Kidney epithelial cell (primary cell): ENCODE results near the gene PPP1R7. TPM values are rescaled to one million over a fixed set of nuclear protein-coding genes. Genes with fewer than 3 reads are reported as not detected.

Experiments used
- DNase-seq: peaks from one replicate; pipeline ENCODE4 v3.0.0-alpha.2; 2010; ENCODE audit warnings: low read depth
- H3K27me3 ChIP-seq: 2 replicates; pipeline ENCODE4 v1.6.0; 2011; ENCODE audit warnings: low read length; ENCODE audit not compliant: control insufficient read depth, insufficient read depth
- H3K36me3 ChIP-seq: 2 replicates; pipeline ENCODE4 v1.5.1; 2011; ENCODE audit warnings: low read length; ENCODE audit not compliant: control insufficient read depth, insufficient read depth
- H3K4me3 ChIP-seq: 2 replicates; pipeline ENCODE4 v1.5.1; 2011; ENCODE audit warnings: low read depth, mild to moderate bottlenecking, control low read depth, low read length
- CTCF ChIP-seq: IDR thresholded peaks from 2 replicates; pipeline ENCODE4 v1.5.1; 2011; ENCODE audit warnings: mild to moderate bottlenecking, moderate library complexity, low read length, control low read depth, inconsistent platforms; ENCODE audit not compliant: insufficient read depth, poor library complexity, severe bottlenecking
- total RNA-seq: library from RNA; depleted of rRNA; stranded (reverse); fragments of >200 nt; gene quantifications from 2 replicates; pipeline ENCODE4 v1.2.3, GENCODE V29; 2015

The PPP1R7 gene
- total RNA-seq, 1 donor from 2014 or later: 82.3 TPM

GRCh38 chr2:241207151-241207550, 56.9 kb downstream of the PPP1R7 start:
- no peak for TF ChIP-seq CTCF
- Histone ChIP-seq H3K36me3 (no peaks in the 10 kb centered on the region), H3K27me3 (peaks cover 3% of the 10 kb centered on the region), H3K4me3 (no peak overlapping the region)
- no peak for DNase-seq

GRCh38 chr2:241207641-241208040, 57.4 kb downstream of the PPP1R7 start:
- no peak for TF ChIP-seq CTCF
- no peak overlapping the region for H3K4me3 ChIP-seq
- no peaks in the 10 kb centered on the region for H3K36me3 ChIP-seq
- no peak for DNase-seq
- peaks cover 8% of the 10 kb centered on the region for H3K27me3 ChIP-seq

- no peak for DNase-seq
- Histone ChIP-seq H3K36me3 (no peaks in the 10 kb centered on the region), H3K4me3 (no peak overlapping the region), H3K27me3 (peaks cover 9% of the 10 kb centered on the region)
- TF ChIP-seq CTCF: no peak
These were observed 57.8 kb downstream of the PPP1R7 start for GRCh38 chr2:241208058-241208457.

- DNase-seq: no peak
- Histone ChIP-seq H3K36me3 (no peaks in the 10 kb centered on the region), H3K27me3 (peaks cover 14% of the 10 kb centered on the region), H3K4me3 (no peak overlapping the region)
- TF ChIP-seq CTCF: no peak
These were observed 59.0 kb downstream of the PPP1R7 start for GRCh38 chr2:241209271-241209670.

- Histone ChIP-seq H3K36me3 (no peaks in the 10 kb centered on the region), H3K4me3 (no peak overlapping the region), H3K27me3 (peaks cover 16% of the 10 kb centered on the region)
- no peak for DNase-seq
- TF ChIP-seq CTCF: no peak
These were observed 61.0 kb downstream of the PPP1R7 start for GRCh38 chr2:241211276-241211675.

- Histone ChIP-seq H3K27me3 (peaks cover 16% of the 10 kb centered on the region), H3K4me3 (no peak overlapping the region), H3K36me3 (no peaks in the 10 kb centered on the region)
- TF ChIP-seq CTCF: no peak
- DNase-seq: no peak
These were observed 62.8 kb downstream of the PPP1R7 start for GRCh38 chr2:241213041-241213440.
